Measurements from ENCODE around the gene ALPK1. TPM values are rescaled to one million over a fixed set of nuclear protein-coding genes. Genes with fewer than 3 reads are reported as not detected.

The ALPK1 gene
- total and polyA plus RNA-seq, 2 of the 8 experiments (the other 6 are each of a cell fraction or from before 2014, with no cell fraction given), result 0.08 to 0.43 TPM

- TF ChIP-seq CEBPB (IDR thresholded peaks at IDR 0.05; ENCODE audit: low read depth, low read length) (no peak), NANOG (IDR thresholded peaks at IDR 0.05; ENCODE audit: insufficient read depth, low read depth, low read length, poor library complexity, severe bottlenecking) (no peak), RFX5 (IDR thresholded peaks at IDR 0.05; ENCODE audit: borderline replicate concordance, low read depth, low read length) (no peak), NRF1 (IDR thresholded peaks at IDR 0.05; ENCODE audit: low read depth, low read length) (no peak), RNF2 (IDR thresholded peaks at IDR 0.05; ENCODE audit: borderline replicate concordance, low read depth, low read length, missing control alignments, poor library complexity, severe bottlenecking) (no peak), TCF12 (IDR thresholded peaks at IDR 0.05; ENCODE audit: low read depth, low read length) (no peak), CHD2 (IDR thresholded peaks at IDR 0.05; ENCODE audit: low read length) (no peak), GABPA (IDR thresholded peaks at IDR 0.05; ENCODE audit: borderline replicate concordance, insufficient read depth, low read length) (no peak), USF2 (IDR thresholded peaks at IDR 0.05; ENCODE audit: low read length) (no peak), ZNF274 (IDR thresholded peaks at IDR 0.05; ENCODE audit: borderline replicate concordance, extremely low read depth, low read length) (no peak)
These were observed 62.0 kb downstream of the ALPK1 start (continued) for GRCh38 chr4:112358952-112359749.
